SK-N-SH (cell line): ENCODE results near the gene SPRY2.

Experiments used
- EP300 ChIP-seq, 2 experiments: IDR thresholded peaks; 2 replicates each; pipeline versions ENCODE4 v1.4.0 to v1.6.1; 2012; ENCODE audit warnings: borderline replicate concordance in 1 of 2, low read depth in 1 of 2, low read length in 1 of 2
- MXI1 ChIP-seq: IDR thresholded peaks from 2 replicates; pipeline ENCODE4 v1.6.1; 2012; ENCODE audit warnings: mild to moderate bottlenecking, low read depth, low read length, improper control_type of control experiment
- SMC3 ChIP-seq: IDR thresholded peaks from 2 replicates; pipeline ENCODE4 v1.6.1; 2012; ENCODE audit warnings: low read depth, low read length, improper control_type of control experiment
- YY1 ChIP-seq: IDR thresholded peaks from 2 replicates; pipeline ENCODE4 v1.4.0; 2012; ENCODE audit warnings: low read depth, mild to moderate bottlenecking
- TF ChIP-seq, protein P1 (sequence below): fragments of 200-600 bp; sonication (generic); IDR thresholded peaks from 2 replicates; pipeline ENCODE4 v1.6.1; 2017; ENCODE audit warnings: antibody characterized with exemption, mild to moderate bottlenecking, moderate library complexity
- TF ChIP-seq, protein P2 (sequence below): fragments of 150-350 bp; IDR thresholded peaks from 2 replicates; pipeline ENCODE4 v1.6.1; 2017; ENCODE audit warnings: antibody characterized with exemption, low read length, low read depth, borderline replicate concordance
- TF ChIP-seq, protein P3 (sequence below): IDR thresholded peaks from 2 replicates; pipeline ENCODE4 v1.4.0; 2012; ENCODE audit warnings: low read depth

DNA sequence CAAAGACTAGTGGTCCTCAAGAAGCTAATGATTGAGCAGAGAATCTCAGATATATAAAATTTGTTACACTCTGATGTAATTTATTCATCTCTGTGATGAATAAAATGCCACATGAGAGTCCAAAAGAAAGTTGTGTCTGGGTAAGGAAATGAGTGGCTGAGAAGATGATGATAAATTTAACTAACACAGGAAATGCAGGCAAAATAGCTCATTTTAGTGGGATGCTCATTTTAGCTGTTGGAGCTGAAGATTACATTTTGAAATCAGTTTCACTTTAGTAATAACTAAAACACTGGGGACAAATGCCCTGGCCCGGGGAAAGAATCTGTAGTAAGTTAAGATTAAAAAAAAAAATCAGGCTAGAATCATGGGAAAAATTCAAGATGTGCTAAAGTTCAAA lies 35.2 kb downstream of the SPRY2 start:
- TF ChIP-seq, protein P1, sequence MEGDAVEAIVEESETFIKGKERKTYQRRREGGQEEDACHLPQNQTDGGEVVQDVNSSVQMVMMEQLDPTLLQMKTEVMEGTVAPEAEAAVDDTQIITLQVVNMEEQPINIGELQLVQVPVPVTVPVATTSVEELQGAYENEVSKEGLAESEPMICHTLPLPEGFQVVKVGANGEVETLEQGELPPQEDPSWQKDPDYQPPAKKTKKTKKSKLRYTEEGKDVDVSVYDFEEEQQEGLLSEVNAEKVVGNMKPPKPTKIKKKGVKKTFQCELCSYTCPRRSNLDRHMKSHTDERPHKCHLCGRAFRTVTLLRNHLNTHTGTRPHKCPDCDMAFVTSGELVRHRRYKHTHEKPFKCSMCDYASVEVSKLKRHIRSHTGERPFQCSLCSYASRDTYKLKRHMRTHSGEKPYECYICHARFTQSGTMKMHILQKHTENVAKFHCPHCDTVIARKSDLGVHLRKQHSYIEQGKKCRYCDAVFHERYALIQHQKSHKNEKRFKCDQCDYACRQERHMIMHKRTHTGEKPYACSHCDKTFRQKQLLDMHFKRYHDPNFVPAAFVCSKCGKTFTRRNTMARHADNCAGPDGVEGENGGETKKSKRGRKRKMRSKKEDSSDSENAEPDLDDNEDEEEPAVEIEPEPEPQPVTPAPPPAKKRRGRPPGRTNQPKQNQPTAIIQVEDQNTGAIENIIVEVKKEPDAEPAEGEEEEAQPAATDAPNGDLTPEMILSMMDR = no peak
- TF ChIP-seq MXI1 (no peak), EP300 (IDR thresholded peaks at IDR 0.05; ENCODE audit: borderline replicate concordance in 1 of 2, low read depth in 1 of 2, low read length in 1 of 2) (no peak), YY1 (no peak), SMC3 (no peak)
- TF ChIP-seq, protein P2, sequence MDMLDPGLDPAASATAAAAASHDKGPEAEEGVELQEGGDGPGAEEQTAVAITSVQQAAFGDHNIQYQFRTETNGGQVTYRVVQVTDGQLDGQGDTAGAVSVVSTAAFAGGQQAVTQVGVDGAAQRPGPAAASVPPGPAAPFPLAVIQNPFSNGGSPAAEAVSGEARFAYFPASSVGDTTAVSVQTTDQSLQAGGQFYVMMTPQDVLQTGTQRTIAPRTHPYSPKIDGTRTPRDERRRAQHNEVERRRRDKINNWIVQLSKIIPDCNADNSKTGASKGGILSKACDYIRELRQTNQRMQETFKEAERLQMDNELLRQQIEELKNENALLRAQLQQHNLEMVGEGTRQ = no peak
- TF ChIP-seq, protein P3, sequence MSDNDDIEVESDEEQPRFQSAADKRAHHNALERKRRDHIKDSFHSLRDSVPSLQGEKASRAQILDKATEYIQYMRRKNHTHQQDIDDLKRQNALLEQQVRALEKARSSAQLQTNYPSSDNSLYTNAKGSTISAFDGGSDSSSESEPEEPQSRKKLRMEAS = no peak
